ENCODE measurements around the gene KRT6C. TPM values are rescaled to one million over a fixed set of nuclear protein-coding genes. Genes with fewer than 3 reads are reported as not detected.
"Not testable (repeated sequence)": the region's sequence is repeated elsewhere in the genome, so short reads cannot be mapped to it uniquely, and the experiment has no call there.

KRT6C gene
- total and polyA plus RNA-seq, 3 experiments from 2014 or later, result not detected

DNA sequence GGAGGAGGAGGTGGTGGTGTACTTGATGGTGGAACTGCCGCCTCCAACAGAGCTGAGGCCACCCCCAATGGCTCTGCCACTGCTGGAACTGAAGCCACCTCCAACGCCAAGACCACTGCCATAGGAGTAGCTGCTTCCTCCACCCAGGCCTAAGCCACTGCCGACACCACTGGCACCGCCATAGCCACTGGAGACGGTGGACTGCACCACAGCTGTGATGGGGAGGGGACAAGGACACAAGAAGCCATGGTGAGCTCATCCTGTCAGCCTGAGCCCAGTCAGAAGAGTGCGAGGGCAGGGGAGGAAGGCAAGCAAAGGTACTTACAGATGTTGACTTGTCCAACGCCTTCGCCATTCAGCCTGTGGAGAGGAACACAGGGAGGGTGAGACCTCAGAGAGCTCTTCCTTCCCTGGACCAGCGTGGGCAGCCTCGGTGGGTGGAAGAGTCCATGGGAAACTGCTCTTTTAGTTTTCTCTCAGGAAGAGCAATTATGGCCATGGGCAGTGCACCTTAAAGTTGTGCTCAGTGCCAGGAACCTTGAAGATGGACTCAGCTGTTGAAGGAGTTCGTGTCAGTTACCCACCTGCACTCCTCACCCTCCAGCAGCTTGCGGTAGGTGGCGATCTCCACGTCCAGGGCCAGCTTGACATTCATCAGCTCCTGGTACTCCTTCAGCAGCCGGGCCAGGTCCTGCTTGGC is 14.3 kb upstream of the KRT6C start:
- H3K27me3 ChIP-seq (ENCODE audit: insufficient read depth, low read length, poor library complexity, severe bottlenecking); H3K9me3 ChIP-seq (ENCODE audit: low read length); POLR2A ChIA-PET; H3K36me3 ChIP-seq (ENCODE audit: insufficient read depth, low read length); H3K27ac Mint-ChIP-seq; H3K4me3 ChIP-seq (ENCODE audit: low read length); DNase-seq; H3K4me3 Mint-ChIP-seq; H3K27ac ChIP-seq (ENCODE audit: low read depth, low read length); H3K4me1 Mint-ChIP-seq; CTCF ChIA-PET; H3K36me3 Mint-ChIP-seq; H3K4me1 ChIP-seq (ENCODE audit: insufficient read depth, low read length): not testable (repeated sequence)
- peaks cover 8 to 14% (median 13%) of the 10 kb centered on the region in 5 donors for H3K9me3 Mint-ChIP-seq
- peaks cover 20 to 66% of the 10 kb centered on the region in 2 donors for H3K27me3 Mint-ChIP-seq

DNA sequence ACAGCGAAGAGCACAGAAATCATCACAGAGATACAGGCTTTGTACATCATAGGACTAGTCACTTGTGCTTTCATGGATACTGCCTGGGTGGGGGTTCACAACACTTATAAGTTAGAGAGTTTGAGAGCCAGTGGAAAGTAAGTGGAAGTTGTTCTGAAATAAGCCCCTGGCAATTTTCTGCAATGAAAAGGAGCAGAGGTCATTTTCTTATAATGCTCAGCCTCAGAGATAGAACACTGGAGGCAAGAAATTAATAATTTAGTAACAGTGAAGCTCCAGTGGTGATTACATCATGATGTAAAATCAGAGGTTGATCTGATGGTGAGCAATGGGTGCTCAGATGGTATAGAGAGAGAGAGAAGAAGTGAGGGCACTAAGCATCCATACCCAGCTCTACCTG is 13.6 kb upstream of the KRT6C start:
- Histone ChIP-seq H3K36me3 (ENCODE audit: insufficient read depth, low read length) (no peaks in the 10 kb centered on the region), H3K4me1 (ENCODE audit: insufficient read depth, low read length) (no peaks in the 10 kb centered on the region), H3K27ac (ENCODE audit: low read depth, low read length) (no peak overlapping the region), H3K4me3 (ENCODE audit: low read length) (no peak overlapping the region), H3K9me3 (ENCODE audit: low read length) (no peaks in the 10 kb centered on the region), H3K27me3 (ENCODE audit: insufficient read depth, low read length, poor library complexity, severe bottlenecking) (no peaks in the 10 kb centered on the region)
- no peak for DNase-seq
- POLR2A ChIA-PET, result no interaction called here
- Mint-ChIP-seq H3K36me3 (no peaks in the 10 kb centered on the region), H3K4me3 (no peak overlapping the region), H3K4me1 (no peaks in the 10 kb centered on the region), H3K9me3 (peaks cover 8 to 14% (median 13%) of the 10 kb centered on the region in 5 donors), H3K27me3 (peaks cover 18 to 69% of the 10 kb centered on the region in 2 donors), H3K27ac (no peak overlapping the region)
- CTCF ChIA-PET, result no interaction called here

DNA sequence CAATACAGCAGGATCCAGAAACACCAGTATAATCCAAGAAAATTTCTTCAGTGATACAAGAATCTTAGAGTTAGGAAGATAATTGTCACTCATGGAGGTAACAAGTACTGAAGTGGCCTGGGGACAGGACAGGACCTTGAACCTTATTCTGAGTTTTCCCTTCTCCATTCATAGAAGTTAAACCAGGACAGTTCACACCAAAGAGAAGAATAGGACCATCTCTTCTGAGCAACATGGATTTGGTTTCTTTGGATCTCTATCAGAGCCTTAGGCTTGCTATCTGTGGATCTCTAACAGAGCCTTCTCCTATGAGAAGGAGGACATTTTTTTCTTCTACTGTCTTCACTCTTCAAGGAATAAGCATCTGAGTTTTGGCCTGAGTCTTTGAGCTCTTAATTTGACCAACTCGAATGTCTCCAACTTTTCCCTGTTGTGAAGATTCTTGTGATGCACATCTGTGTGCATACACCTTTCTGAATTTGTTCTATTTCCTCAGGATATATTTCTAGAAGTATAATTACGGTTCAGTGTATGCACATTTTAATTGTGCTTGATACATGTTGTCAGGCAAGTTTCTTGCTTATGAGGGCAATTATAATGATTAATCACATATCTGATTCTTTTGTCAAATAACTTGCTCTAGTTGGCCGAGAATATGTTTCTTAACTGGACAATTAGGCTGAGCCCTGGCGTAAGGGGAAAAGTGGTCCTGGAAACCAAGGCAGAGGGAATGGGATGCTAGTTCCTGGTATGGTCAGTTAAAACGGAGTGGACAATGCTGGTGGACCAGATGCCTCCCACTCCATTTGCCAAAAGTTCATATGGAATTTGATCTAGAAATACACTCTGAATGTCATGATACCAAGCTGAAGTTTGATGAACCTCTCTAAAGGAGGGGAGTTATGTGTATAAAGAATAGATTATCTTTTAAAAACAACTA is 12.8 kb upstream of the KRT6C start:
- Histone ChIP-seq H3K27ac (ENCODE audit: low read depth, low read length) (no peak overlapping the region), H3K27me3 (ENCODE audit: insufficient read depth, low read length, poor library complexity, severe bottlenecking) (no peaks in the 10 kb centered on the region), H3K4me3 (ENCODE audit: low read length) (no peak overlapping the region), H3K36me3 (ENCODE audit: insufficient read depth, low read length) (no peaks in the 10 kb centered on the region), H3K9me3 (ENCODE audit: low read length) (no peaks in the 10 kb centered on the region), H3K4me1 (ENCODE audit: insufficient read depth, low read length) (no peaks in the 10 kb centered on the region)
- H3K27me3 Mint-ChIP-seq, result peaks cover 13 to 65% of the 10 kb centered on the region in 2 donors
- no peak for DNase-seq
- no peak overlapping the region for H3K27ac Mint-ChIP-seq
- CTCF ChIA-PET, result no interaction called here
- no peak overlapping the region for H3K4me3 Mint-ChIP-seq
- peaks cover 8 to 14% (median 13%) of the 10 kb centered on the region in 5 donors for H3K9me3 Mint-ChIP-seq
- no peaks in the 10 kb centered on the region for H3K36me3 Mint-ChIP-seq
- no peaks in the 10 kb centered on the region for H3K4me1 Mint-ChIP-seq
- POLR2A ChIA-PET, result no interaction called here

- Mint-ChIP-seq H3K27ac (no peak overlapping the region), H3K4me3 (no peak overlapping the region), H3K36me3 (no peaks in the 10 kb centered on the region), H3K4me1 (no peaks in the 10 kb centered on the region), H3K27me3 (peaks cover 9 to 55% of the 10 kb centered on the region in 2 donors), H3K9me3 (peaks cover 4 to 12% (median 9%) of the 10 kb centered on the region in 5 donors)
- Histone ChIP-seq H3K4me1 (ENCODE audit: insufficient read depth, low read length) (no peaks in the 10 kb centered on the region), H3K27me3 (ENCODE audit: insufficient read depth, low read length, poor library complexity, severe bottlenecking) (no peaks in the 10 kb centered on the region), H3K36me3 (ENCODE audit: insufficient read depth, low read length) (no peaks in the 10 kb centered on the region), H3K9me3 (ENCODE audit: low read length) (no peaks in the 10 kb centered on the region), H3K27ac (ENCODE audit: low read depth, low read length) (no peak overlapping the region), H3K4me3 (ENCODE audit: low read length) (no peak overlapping the region)
- DNase-seq, result no peak
- ChIA-PET POLR2A (no interaction called here), CTCF (no interaction called here)
Observed at GRCh38 chr12:52480073-52480472, 6.5 kb upstream of the KRT6C start.

GRCh38 chr12:52477651-52478050 is 4.0 kb upstream of the KRT6C start:
- H3K36me3 ChIP-seq (ENCODE audit: insufficient read depth, low read length), result no peaks in the 10 kb centered on the region
- Mint-ChIP-seq H3K27me3 (peaks cover 2 to 43% of the 10 kb centered on the region in 2 donors), H3K4me1 (no peaks in the 10 kb centered on the region), H3K27ac (no peak overlapping the region), H3K9me3 (peaks cover 0 to 4% (median 0%) of the 10 kb centered on the region in 5 donors), H3K36me3 (no peaks in the 10 kb centered on the region), H3K4me3 (no peak overlapping the region)
- DNase-seq, result no peak
- CTCF ChIA-PET, result no interaction called here
- no peak overlapping the region for H3K27ac ChIP-seq (ENCODE audit: low read depth, low read length)
- H3K4me1 ChIP-seq (ENCODE audit: insufficient read depth, low read length), result no peaks in the 10 kb centered on the region
- H3K9me3 ChIP-seq (ENCODE audit: low read length), result no peaks in the 10 kb centered on the region
- H3K4me3 ChIP-seq (ENCODE audit: low read length), result no peak overlapping the region
- H3K27me3 ChIP-seq (ENCODE audit: insufficient read depth, low read length, poor library complexity, severe bottlenecking), result no peaks in the 10 kb centered on the region
- POLR2A ChIA-PET, result no interaction called here

DNA sequence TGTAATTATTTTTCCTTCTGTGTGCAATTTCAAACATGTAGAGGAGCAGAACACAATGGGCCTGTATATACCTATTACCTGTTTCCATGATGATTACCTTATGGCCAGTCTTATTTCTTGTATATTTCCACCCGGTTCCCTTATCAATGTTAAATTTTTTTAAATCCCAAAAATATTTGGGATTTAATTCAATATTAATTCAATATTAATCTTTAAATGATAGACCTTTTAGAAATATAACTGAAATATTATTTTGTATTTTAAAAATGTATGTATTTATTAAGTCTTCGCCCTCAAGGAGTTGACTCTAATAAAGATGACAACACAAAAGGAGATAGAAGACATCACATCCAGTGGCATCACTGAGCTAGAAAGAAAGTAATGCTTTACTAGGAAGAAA is 607 bp upstream of the KRT6C start:
- ChIA-PET POLR2A (no interaction called here), CTCF (no interaction called here)
- H3K27me3 Mint-ChIP-seq, result peaks cover 5 to 45% of the 10 kb centered on the region in 2 donors
- H3K27ac Mint-ChIP-seq, result no peak overlapping the region
- no peak for DNase-seq
- Histone ChIP-seq H3K4me3 (ENCODE audit: low read length) (no peak overlapping the region), H3K27me3 (ENCODE audit: insufficient read depth, low read length, poor library complexity, severe bottlenecking) (no peaks in the 10 kb centered on the region), H3K27ac (ENCODE audit: low read depth, low read length) (no peak overlapping the region), H3K36me3 (ENCODE audit: insufficient read depth, low read length) (no peaks in the 10 kb centered on the region), H3K4me1 (ENCODE audit: insufficient read depth, low read length) (no peaks in the 10 kb centered on the region), H3K9me3 (ENCODE audit: low read length) (no peaks in the 10 kb centered on the region)
- peaks cover 0 to 4% (median 0%) of the 10 kb centered on the region in 5 donors for H3K9me3 Mint-ChIP-seq
- no peaks in the 10 kb centered on the region for H3K36me3 Mint-ChIP-seq
- no peaks in the 10 kb centered on the region for H3K4me1 Mint-ChIP-seq
- H3K4me3 Mint-ChIP-seq, result no peak overlapping the region

- no peaks in the 10 kb centered on the region for H3K36me3 Mint-ChIP-seq
- no peaks in the 10 kb centered on the region for H3K9me3 Mint-ChIP-seq
- Histone ChIP-seq H3K27ac (ENCODE audit: low read depth, low read length) (no peak overlapping the region), H3K4me3 (ENCODE audit: low read length) (no peak overlapping the region), H3K9me3 (ENCODE audit: low read length) (no peaks in the 10 kb centered on the region), H3K36me3 (ENCODE audit: insufficient read depth, low read length) (no peaks in the 10 kb centered on the region), H3K4me1 (ENCODE audit: insufficient read depth, low read length) (no peaks in the 10 kb centered on the region), H3K27me3 (ENCODE audit: insufficient read depth, low read length, poor library complexity, severe bottlenecking) (no peaks in the 10 kb centered on the region)
- peaks cover 10 to 39% of the 10 kb centered on the region in 2 donors for H3K27me3 Mint-ChIP-seq
- no peak for DNase-seq
- ChIA-PET POLR2A (no interaction called here), CTCF (no interaction called here)
- H3K4me1 Mint-ChIP-seq, result no peaks in the 10 kb centered on the region
- no peak overlapping the region for H3K4me3 Mint-ChIP-seq
- peak overlapping the region in 1 of 8 donors; percentile 17 for H3K27ac Mint-ChIP-seq
Observed at GRCh38 chr12:52469853-52470252, 3.8 kb downstream of the KRT6C start.

DNA sequence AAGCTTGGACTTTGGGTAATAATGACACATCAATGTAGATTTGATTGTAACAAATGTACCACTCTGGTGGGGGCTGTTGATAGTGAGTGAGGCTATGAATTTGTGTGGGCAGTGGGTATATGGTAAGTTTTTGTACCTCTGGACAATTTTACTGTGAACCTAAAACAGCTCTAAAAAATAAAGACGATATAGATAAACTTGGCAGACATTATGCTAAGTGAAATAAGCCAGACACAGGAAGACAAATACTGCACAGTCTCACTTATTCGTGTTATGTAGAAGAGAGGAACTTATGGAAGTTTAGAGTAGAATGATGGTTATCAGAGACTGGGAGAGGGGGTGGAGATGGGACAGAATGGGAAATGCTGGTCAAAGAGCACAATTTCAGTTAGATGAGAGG is 8.7 kb downstream of the KRT6C start:
- no peaks in the 10 kb centered on the region for H3K9me3 ChIP-seq (ENCODE audit: low read length)
- H3K4me1 ChIP-seq (ENCODE audit: insufficient read depth, low read length), result no peaks in the 10 kb centered on the region
- Mint-ChIP-seq H3K36me3 (no peaks in the 10 kb centered on the region), H3K27ac (peak overlapping the region in 1 of 8 donors; percentile 0), H3K27me3 (peaks cover 12 to 35% of the 10 kb centered on the region in 2 donors), H3K9me3 (no peaks in the 10 kb centered on the region), H3K4me1 (no peaks in the 10 kb centered on the region), H3K4me3 (no peak overlapping the region)
- no peak overlapping the region for H3K27ac ChIP-seq (ENCODE audit: low read depth, low read length)
- POLR2A ChIA-PET, result interaction anchor here (0.8 kb wide), 1 partner anchor 368 kb away, joined by 4 read pairs; no protein-coding TSS in a partner anchor
- H3K27me3 ChIP-seq (ENCODE audit: insufficient read depth, low read length, poor library complexity, severe bottlenecking), result no peaks in the 10 kb centered on the region
- no peaks in the 10 kb centered on the region for H3K36me3 ChIP-seq (ENCODE audit: insufficient read depth, low read length)
- H3K4me3 ChIP-seq (ENCODE audit: low read length), result no peak overlapping the region
- CTCF ChIA-PET, result no interaction called here
- DNase-seq, result no peak
